HG02840 (cell line): ENCODE data around the gene CDH23.

Experiments
- ATAC-seq: cut with Tn5 transposase; IDR thresholded peaks from one replicate; pipeline ENCODE4 v1.9.1; 2021; ENCODE audit warnings: mild to moderate bottlenecking, moderate library complexity, moderate number of reproducible peaks; ENCODE audit not compliant: unreplicated experiment, low FRiP score

The CDH23 gene

GRCh38 chr10:71645185-71645584 lies 248.5 kb downstream of the CDH23 start:
- ATAC-seq: no peak

DNA sequence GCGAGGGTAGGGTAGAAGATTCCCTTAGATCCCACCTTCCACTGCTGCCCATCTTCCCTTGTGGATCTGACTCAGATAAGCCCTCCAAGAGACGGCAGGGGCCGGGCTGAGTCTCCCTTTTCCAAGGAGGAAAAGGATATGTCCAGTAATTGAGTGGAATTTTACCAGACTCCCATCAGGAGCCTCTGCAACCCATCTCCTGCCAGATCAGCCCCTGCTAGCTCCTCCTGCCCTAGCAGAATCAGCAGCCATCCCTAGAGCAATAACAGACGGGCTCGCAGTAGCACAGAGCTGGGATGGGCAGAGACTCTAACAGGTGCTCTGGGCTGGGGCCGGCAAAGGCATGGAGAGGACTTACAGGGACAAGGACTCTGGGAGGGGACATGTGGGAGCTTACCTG lies 249.3 kb downstream of the CDH23 start:
- ATAC-seq: no peak

DNA sequence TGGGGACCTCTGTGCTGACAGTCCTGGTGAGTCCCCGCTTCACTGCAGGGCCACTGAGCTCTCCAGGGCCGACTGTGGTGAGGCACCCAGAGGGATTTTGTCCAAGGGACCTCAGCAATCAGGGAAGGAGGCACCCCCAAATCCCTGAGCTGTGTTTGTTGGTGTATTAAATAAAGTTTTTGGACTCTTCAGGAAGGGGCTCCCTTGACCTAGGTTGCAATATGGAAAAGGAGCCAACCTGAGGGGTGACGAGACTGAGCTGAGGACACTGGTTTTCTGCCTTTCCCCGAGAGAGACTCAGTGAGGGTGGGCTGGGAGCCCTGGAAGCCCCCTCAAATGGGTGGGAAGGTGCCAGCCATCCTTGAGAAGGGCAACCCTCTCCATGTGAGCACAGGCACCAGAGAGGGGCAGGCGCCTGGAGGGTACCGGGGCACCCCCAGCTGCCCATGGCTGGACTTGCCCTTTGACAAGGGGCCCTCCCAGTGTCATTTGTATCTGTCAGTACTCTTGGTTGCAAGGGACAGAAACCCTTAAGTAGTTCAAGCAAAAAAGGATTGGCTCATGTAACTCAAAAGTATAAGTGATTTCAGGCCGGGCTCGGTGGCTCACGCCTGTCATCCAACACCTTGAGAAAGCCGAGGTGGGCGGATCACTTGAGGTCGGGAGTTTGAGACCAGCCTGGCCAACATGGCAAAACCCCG lies 250.0 kb downstream of the CDH23 start:
- ATAC-seq: no peak

- no peak for ATAC-seq
Observed at GRCh38 chr10:71647526-71648253, 251.0 kb downstream of the CDH23 start.

- no peak for ATAC-seq
Observed at GRCh38 chr10:71648254-71648932, 251.7 kb downstream of the CDH23 start.

DNA sequence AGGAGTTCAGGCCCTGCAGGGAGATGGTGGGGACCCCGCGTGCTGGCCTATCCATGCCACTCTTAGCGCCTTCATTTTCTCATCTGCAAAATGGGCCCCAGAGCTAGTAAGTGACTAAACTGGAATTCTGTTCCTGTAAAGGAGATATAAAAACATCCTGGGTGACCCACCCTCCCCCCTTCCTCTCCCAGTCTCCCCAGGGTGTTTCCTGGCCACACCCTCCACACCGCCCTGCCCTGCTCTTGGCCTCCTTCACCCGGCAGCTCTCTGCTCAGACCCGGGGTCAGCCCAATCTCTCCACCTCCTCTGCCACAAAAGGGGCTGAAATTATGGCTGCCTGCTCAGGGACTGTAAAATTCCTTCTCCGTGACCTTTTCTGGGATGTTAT lies 252.2 kb downstream of the CDH23 start:
- no peak for ATAC-seq

- no peak for ATAC-seq
Observed at GRCh38 chr10:71649631-71650030, 252.9 kb downstream of the CDH23 start.

DNA sequence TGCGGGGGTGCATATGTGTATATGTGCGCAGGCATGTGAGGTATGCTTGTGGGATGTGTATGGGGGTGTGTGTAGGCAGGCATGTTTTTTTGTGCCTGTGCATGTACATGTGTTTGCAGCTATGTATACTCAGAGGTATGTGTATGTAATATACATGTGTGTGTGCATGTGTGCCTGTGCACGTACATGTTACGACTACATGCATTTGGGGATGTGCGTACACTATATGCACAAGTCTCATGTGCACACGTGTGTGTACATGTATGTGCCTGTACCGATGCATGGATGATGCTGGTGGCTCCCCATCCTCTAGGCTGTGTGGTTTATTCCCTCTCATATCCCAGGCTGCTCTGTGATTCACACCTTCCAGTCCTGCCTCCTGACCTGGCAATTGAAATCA lies 253.7 kb downstream of the CDH23 start:
- no peak for ATAC-seq

DNA sequence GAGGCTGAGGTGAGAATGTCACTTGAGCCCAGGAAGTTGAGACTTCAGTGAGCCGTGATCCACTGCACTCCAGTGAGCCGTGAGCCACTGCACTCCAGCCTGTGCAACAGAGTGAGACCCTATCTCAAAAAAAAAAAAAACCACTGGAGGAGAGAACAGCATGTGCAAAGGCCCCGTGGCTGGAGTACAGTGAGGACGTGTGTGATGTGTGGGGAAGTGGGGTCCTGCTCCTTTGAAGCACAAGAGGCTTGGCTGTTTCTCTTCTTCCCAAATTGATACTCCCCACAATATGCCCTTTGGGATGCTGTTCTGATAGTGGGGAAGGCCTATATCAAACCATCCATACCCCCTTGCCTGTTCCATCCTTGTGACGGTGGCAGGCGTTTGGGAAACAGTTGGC lies 254.7 kb downstream of the CDH23 start:
- ATAC-seq: no peak

- no peak for ATAC-seq
Observed at GRCh38 chr10:71651928-71652327, 255.2 kb downstream of the CDH23 start.

- no peak for ATAC-seq
Observed at GRCh38 chr10:71653044-71653443, 256.3 kb downstream of the CDH23 start.

GRCh38 chr10:71656220-71656619 lies 259.5 kb downstream of the CDH23 start:
- no peak for ATAC-seq

DNA sequence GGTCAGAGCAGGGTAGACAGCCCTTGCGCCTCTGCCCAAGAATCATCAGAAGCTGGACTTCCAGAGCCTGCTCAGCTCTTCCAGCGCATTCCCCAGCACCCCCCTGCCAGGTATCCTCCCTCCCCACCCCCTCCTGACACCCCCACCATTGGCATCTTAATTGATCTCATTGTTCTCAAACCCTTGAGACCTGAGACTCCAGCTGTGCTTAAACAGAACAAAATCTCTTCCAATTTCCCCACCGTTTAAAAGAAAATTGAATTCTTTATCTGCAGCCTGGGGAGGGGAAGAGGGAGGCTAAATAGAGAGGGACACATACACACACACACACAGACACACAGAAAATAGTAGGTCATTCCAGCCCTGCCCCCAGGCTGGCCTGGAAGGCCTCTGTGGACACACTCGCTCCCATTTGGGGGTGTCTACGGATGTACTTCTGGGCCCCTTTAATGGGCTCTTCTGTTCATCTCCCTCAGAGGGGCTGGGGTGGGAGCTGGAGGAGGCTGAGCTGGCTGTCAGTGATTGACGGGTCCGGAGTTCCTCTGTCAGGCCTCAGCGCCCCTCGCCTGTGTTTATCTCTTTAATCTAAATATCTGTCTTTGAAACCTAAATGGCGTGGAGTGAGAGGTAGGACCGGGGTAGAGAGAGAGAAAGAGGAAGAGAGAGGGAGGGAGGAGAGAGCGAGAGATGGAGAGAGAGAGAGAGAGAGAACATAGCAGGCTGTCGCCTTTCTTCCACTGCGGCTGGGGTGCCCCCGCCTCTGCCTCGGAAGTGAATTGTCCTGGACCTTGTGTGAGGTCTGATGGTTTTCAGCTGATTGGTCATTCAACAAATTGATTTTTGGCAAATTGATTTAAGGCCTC lies 261.1 kb downstream of the CDH23 start:
- no peak for ATAC-seq

GRCh38 chr10:71658467-71658745 lies 261.7 kb downstream of the CDH23 start:
- no peak for ATAC-seq

DNA sequence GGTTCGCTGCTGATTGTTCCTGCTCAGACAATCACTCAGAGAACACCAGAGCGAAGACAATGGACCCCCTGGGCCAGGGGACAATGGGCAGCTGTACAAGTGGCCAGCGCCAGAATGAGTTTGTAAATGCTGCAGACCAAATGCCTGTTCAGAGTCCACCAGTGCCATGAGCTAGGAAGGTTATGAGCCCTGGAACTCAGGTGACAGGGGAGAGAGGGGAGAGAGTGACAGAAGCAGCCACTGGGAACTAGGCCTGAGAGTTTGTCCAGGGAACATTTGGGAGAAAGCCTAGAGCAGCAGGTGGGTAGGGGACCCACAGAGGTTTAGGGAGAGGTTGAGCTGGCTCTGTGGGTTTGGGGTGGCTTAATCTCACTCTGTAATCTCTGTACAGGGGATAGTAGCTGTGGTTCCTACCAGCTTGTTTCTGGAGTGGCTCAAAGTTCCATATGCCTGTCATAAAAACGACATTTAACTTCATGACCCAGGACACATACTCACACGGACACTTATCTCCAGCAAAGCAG lies 262.5 kb downstream of the CDH23 start:
- no peak for ATAC-seq

- no peak for ATAC-seq
Observed at GRCh38 chr10:71659737-71660136, 263.0 kb downstream of the CDH23 start.

DNA sequence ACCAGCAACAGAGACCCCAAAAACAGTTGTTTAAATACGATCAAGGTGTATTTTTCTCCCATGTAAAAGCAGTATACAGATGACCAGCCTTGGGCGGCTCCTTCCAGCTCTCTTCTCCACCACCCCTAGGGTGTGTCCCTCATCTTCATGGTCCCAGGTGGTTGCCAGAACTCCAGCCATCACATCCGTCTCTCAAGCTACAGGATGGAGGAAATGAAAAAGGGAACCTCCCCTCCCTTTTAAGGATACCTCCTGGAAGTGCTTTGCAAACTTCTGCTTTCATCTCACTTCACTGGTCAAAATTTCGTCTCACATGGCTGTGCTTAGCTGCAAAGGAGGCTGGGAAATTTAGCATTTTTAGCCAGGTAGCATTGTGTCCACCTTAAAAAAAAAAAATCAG lies 263.6 kb downstream of the CDH23 start:
- no peak for ATAC-seq

GRCh38 chr10:71661060-71661622 lies 264.4 kb downstream of the CDH23 start:
- ATAC-seq: no peak

- no peak for ATAC-seq
Observed at GRCh38 chr10:71661779-71662336, 265.1 kb downstream of the CDH23 start.

DNA sequence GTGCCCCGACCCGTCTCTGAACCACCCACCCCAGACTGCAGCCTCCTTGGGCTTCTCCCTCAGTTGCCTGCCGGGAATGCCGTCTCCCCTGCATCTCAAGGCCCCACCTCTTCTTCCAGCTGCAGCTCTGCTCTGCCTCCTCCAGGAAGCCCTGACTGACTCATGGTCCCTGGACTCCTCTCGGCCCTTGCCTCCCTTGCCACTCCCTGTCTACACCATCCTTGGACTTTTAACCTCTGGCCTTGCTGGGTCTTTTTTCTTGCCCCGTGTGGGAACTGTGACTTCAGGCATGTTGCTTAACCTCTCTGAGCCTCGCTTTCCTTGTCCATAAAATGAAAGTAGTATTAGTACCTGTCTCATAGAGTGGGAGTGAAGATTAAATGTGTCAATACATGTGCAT lies 266.6 kb downstream of the CDH23 start:
- ATAC-seq: no peak
